ENCODE data around the gene RNF225.

RNF225 gene

GRCh38 chr19:58406818-58407657 lies 11.6 kb downstream of the RNF225 start:
- no peaks in the 10 kb centered on the region for H3K79me2 ChIP-seq (ENCODE audit: low read length)
- no peak overlapping the region for H3K27ac ChIP-seq (ENCODE audit: low read length)
- TF ChIP-seq CTCF (IDR thresholded peaks at IDR 0.05; ENCODE audit: low read length) (no peak), EZH2 (optimal IDR thresholded peaks at IDR 0.05; ENCODE audit: low read depth, low read length) (no peak), EZH2phosphoT487 (IDR thresholded peaks at IDR 0.05; ENCODE audit: low read length) (no peak)
- no peaks in the 10 kb centered on the region for H3K9me3 ChIP-seq (replicated peaks; ENCODE audit: insufficient read depth, low read length)
- H3K27me3 ChIP-seq (replicated peaks; ENCODE audit: insufficient read depth, low read length) = peaks cover 4% of the 10 kb centered on the region; the same call in 1 of the 2 replicates
- no peak for DNase-seq
- H3K9me2 ChIP-seq (replicated peaks; ENCODE audit: insufficient read depth, low read length) = no peaks in the 10 kb centered on the region
- no peak overlapping the region for H3K9ac ChIP-seq (ENCODE audit: low read length)
- no peak overlapping the region for H3K4me3 ChIP-seq (ENCODE audit: low read length)
- H3K36me3 ChIP-seq (replicated peaks; ENCODE audit: insufficient read depth, low read length) = no peaks in the 10 kb centered on the region
- peak overlapping the region; percentile 97; the same call in 1 of the 2 replicates for H3K4me2 ChIP-seq (ENCODE audit: low read depth, low read length)
- H2AFZ ChIP-seq (ENCODE audit: low read length) = no peak overlapping the region
- H4K20me1 ChIP-seq (ENCODE audit: insufficient read depth, low read length) = no peaks in the 10 kb centered on the region
- H3F3A ChIP-seq (ENCODE audit: insufficient read depth, low read length) = no peaks in the 10 kb centered on the region
- H3K4me1 ChIP-seq (ENCODE audit: low read length) = 0 out of 2 replicates have a peak, but pooled peaks cover 6% of the 10 kb centered on the region

GRCh38 chr19:58407658-58408151 lies 12.2 kb downstream of the RNF225 start:
- H4K20me1 ChIP-seq (ENCODE audit: insufficient read depth, low read length) = no peaks in the 10 kb centered on the region
- H3K79me2 ChIP-seq (ENCODE audit: low read length) = no peaks in the 10 kb centered on the region
- DNase-seq = no peak
- no peak overlapping the region for H3K27ac ChIP-seq (ENCODE audit: low read length)
- H2AFZ ChIP-seq (ENCODE audit: low read length) = peak overlapping the region; percentile 97
- peak overlapping the region; percentile 67 for H3K9ac ChIP-seq (ENCODE audit: low read length)
- no peaks in the 10 kb centered on the region for H3K9me2 ChIP-seq (replicated peaks; ENCODE audit: insufficient read depth, low read length)
- no peaks in the 10 kb centered on the region for H3K9me3 ChIP-seq (replicated peaks; ENCODE audit: insufficient read depth, low read length)
- H3K4me1 ChIP-seq (ENCODE audit: low read length) = 0 out of 2 replicates have a peak, but pooled peaks cover 6% of the 10 kb centered on the region
- no peaks in the 10 kb centered on the region for H3K27me3 ChIP-seq (replicated peaks; ENCODE audit: insufficient read depth, low read length)
- peak overlapping the region; percentile 95 for H3K4me3 ChIP-seq (ENCODE audit: low read length)
- H3K36me3 ChIP-seq (replicated peaks; ENCODE audit: insufficient read depth, low read length) = no peaks in the 10 kb centered on the region
- H3K4me2 ChIP-seq (ENCODE audit: low read depth, low read length) = peak overlapping the region; percentile 97
- no peaks in the 10 kb centered on the region for H3F3A ChIP-seq (ENCODE audit: insufficient read depth, low read length)
- no peak for TF ChIP-seq CTCF (IDR thresholded peaks at IDR 0.05; ENCODE audit: low read length)
- no peak for TF ChIP-seq EZH2phosphoT487 (IDR thresholded peaks at IDR 0.05; ENCODE audit: low read length)
- no peak for TF ChIP-seq EZH2 (optimal IDR thresholded peaks at IDR 0.05; ENCODE audit: low read depth, low read length)

- peak within 1 kb of the TSS; percentile 95 for H3K4me3 ChIP-seq (ENCODE audit: low read length)
- no peaks in the 10 kb centered on the region for H3F3A ChIP-seq (ENCODE audit: insufficient read depth, low read length)
- H3K9ac ChIP-seq (ENCODE audit: low read length) = peak within 1 kb of the TSS; percentile 67
- H2AFZ ChIP-seq (ENCODE audit: low read length) = peak within 1 kb of the TSS; percentile 97
- H3K36me3 ChIP-seq (replicated peaks; ENCODE audit: insufficient read depth, low read length) = no peaks in the 10 kb centered on the region
- 0 out of 2 replicates have a peak, but pooled peaks cover 6% of the 10 kb centered on the region for H3K4me1 ChIP-seq (ENCODE audit: low read length)
- TF ChIP-seq CTCF (IDR thresholded peaks at IDR 0.05; ENCODE audit: low read length) = peak; percentile 37
- no peak for TF ChIP-seq EZH2phosphoT487 (IDR thresholded peaks at IDR 0.05; ENCODE audit: low read length)
- H3K27me3 ChIP-seq (replicated peaks; ENCODE audit: insufficient read depth, low read length) = no peaks in the 10 kb centered on the region
- no peaks in the 10 kb centered on the region for H3K9me3 ChIP-seq (replicated peaks; ENCODE audit: insufficient read depth, low read length)
- peak; percentile 93 for DNase-seq
- no peak within 1 kb of the TSS for H3K27ac ChIP-seq (ENCODE audit: low read length)
- no peaks in the 10 kb centered on the region for H3K9me2 ChIP-seq (replicated peaks; ENCODE audit: insufficient read depth, low read length)
- H3K4me2 ChIP-seq (ENCODE audit: low read depth, low read length) = peak within 1 kb of the TSS; percentile 97
- H3K79me2 ChIP-seq (ENCODE audit: low read length) = no peaks in the 10 kb centered on the region
- H4K20me1 ChIP-seq (ENCODE audit: insufficient read depth, low read length) = no peaks in the 10 kb centered on the region
Measured at GRCh38 chr19:58408152-58409009, 12.9 kb downstream of the RNF225 start, which contains the start of gene ZNF584. ZNF584 (plus strand) TSS chr19:58408649; CDS start chr19:58409148, 499 bp downstream.
